NT2/D1 (cell line): ENCODE measurements around the gene ATPAF1.

ENCODE experiments used
- YY1 ChIP-seq: IDR thresholded peaks from 2 replicates; pipeline ENCODE4 v1.6.1; 2011; ENCODE audit not compliant: insufficient read length, insufficient read depth
- ZNF274 ChIP-seq: IDR thresholded peaks from 2 replicates; pipeline ENCODE4 v1.6.1; 2011; ENCODE audit warnings: mild to moderate bottlenecking, low read depth, low read length

DNA sequence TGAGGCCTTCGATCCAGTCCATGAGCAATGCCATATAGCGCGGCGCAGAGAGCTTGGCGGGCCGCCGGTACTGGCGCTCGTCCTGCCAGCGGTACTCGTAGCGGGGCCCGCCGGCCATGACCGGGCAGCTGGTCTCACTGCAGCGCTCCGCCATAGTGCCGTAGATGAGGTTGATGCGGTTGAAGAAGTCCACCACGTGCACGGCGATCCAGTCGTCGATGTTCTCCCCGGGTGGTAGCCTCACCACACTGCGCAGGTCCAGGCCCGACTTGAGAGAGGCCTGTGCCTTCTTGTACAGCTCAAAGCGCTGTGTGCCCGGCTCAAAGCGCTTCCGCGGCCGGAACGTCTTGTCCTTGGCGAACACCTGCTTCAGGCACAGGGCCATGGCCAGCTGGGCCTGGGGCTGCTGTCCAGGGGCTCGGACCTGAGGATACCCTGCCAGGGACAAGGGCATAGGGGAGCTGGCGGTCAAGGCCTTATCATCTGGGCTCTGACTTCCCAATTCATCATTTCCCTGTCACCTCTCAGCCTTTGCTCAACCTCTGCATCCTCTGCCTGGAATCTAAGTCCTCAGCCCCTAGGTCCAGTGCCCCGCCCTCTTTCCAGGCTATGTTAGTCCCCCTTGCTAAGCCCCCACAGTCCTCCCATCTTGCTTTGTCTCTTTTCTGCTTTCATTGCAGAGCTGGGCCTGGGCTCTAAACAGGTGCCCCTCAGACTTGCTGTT is 55.1 kb downstream of the ATPAF1 start:
- no peak for TF ChIP-seq ZNF274
- no peak for TF ChIP-seq YY1
